ENCODE data around the gene THEMIS.

DNA sequence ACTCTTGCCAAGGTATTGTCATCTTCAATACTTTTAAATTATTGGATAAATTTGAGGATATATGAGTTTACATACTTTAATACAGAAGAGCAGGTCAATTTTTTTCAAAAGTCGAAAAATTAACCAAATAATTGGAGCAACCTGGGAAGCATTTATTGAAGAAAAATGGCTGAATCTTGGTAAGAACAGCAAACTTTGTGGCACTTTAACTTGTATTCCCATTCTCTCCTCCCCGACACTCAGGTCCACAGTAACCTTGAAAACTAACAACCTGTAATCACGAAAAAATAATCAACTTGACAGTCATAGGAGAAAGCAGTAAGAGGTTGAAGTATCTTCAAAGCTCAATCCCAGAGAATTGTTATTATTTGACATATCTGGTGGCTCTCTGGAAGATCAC is 55.6 kb downstream of the THEMIS start:
- TF ChIP-seq, protein P1, sequence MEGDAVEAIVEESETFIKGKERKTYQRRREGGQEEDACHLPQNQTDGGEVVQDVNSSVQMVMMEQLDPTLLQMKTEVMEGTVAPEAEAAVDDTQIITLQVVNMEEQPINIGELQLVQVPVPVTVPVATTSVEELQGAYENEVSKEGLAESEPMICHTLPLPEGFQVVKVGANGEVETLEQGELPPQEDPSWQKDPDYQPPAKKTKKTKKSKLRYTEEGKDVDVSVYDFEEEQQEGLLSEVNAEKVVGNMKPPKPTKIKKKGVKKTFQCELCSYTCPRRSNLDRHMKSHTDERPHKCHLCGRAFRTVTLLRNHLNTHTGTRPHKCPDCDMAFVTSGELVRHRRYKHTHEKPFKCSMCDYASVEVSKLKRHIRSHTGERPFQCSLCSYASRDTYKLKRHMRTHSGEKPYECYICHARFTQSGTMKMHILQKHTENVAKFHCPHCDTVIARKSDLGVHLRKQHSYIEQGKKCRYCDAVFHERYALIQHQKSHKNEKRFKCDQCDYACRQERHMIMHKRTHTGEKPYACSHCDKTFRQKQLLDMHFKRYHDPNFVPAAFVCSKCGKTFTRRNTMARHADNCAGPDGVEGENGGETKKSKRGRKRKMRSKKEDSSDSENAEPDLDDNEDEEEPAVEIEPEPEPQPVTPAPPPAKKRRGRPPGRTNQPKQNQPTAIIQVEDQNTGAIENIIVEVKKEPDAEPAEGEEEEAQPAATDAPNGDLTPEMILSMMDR (IDR thresholded peaks at IDR 0.05) = no peak
- no peak for TF ChIP-seq EZH2phosphoT487 (IDR thresholded peaks at IDR 0.05)
- no peak for TF ChIP-seq EZH2 (IDR thresholded peaks at IDR 0.05)
